Neutrophil (primary cell): ENCODE measurements around the gene NAA35.
A peak's percentile ranks its signal among the peaks of the same experiment; 100 is the strongest.

Source experiments
- H3K27ac ChIP-seq: fragments of 200-600 bp; sonication (generic); 2 replicates; pipeline ENCODE4 v1.5.1; 2016; ENCODE audit warnings: mild to moderate bottlenecking, moderate library complexity
- H3K27me3 ChIP-seq: fragments of 200-600 bp; sonication (generic); 2 replicates; pipeline ENCODE4 v1.6.0; 2016; ENCODE audit warnings: mild to moderate bottlenecking
- H3K36me3 ChIP-seq: fragments of 200-600 bp; sonication (generic); 2 replicates; pipeline ENCODE4 v1.5.1; 2017
- H3K4me1 ChIP-seq, 2 experiments: fragments of 200-600 bp in 1 of 2; sonication (generic) in 1 of 2; 1 replicate in 1 of 2; 2 replicates in 1 of 2; pipeline versions ENCODE4 v1.5.1 to v1.6.1; 2013 to 2016; ENCODE audit warnings: low read depth in 1 of 2, low read length in 1 of 2, mild to moderate bottlenecking in 1 of 2, moderate library complexity in 1 of 2; ENCODE audit not compliant: control insufficient read depth in 1 of 2, insufficient read depth in 1 of 2
- H3K4me3 ChIP-seq, 2 experiments: fragments of 200-600 bp in 1 of 2; sonication (generic) in 1 of 2; 1 replicate in 1 of 2; 2 replicates in 1 of 2; pipeline ENCODE4 v1.5.1; 2013 to 2016; ENCODE audit warnings: low read depth in 1 of 2, low read length in 1 of 2, mild to moderate bottlenecking in 1 of 2, moderate library complexity in 1 of 2
- H3K9me3 ChIP-seq: fragments of 200-600 bp; sonication (generic); 2 replicates; pipeline ENCODE4 v1.5.1; 2016
- TF ChIP-seq, protein P1 (sequence below): fragments of 200-600 bp; sonication (generic); IDR thresholded peaks from 2 replicates; pipeline ENCODE4 v1.5.1; 2016; ENCODE audit warnings: antibody characterized with exemption

NAA35 gene

GRCh38 chr9:85940832-85941621 lies at the start of gene NAA35:
TSS of gene NAA35 (plus strand) at chr9:85941146. CDS start at chr9:85942160, 1,014 bp downstream.
- Histone ChIP-seq H3K27ac (peak within 1 kb of the TSS; percentile 85), H3K9me3 (no peaks in the 10 kb centered on the region), H3K27me3 (no peaks in the 10 kb centered on the region), H3K4me1 (peaks cover 17 to 19% of the 10 kb centered on the region in 2 experiments), H3K36me3 (peaks cover 11% of the 10 kb centered on the region), H3K4me3 (peak within 1 kb of the TSS; percentile 86 to 87)
- TF ChIP-seq, protein P1, sequence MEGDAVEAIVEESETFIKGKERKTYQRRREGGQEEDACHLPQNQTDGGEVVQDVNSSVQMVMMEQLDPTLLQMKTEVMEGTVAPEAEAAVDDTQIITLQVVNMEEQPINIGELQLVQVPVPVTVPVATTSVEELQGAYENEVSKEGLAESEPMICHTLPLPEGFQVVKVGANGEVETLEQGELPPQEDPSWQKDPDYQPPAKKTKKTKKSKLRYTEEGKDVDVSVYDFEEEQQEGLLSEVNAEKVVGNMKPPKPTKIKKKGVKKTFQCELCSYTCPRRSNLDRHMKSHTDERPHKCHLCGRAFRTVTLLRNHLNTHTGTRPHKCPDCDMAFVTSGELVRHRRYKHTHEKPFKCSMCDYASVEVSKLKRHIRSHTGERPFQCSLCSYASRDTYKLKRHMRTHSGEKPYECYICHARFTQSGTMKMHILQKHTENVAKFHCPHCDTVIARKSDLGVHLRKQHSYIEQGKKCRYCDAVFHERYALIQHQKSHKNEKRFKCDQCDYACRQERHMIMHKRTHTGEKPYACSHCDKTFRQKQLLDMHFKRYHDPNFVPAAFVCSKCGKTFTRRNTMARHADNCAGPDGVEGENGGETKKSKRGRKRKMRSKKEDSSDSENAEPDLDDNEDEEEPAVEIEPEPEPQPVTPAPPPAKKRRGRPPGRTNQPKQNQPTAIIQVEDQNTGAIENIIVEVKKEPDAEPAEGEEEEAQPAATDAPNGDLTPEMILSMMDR = no peak

GRCh38 chr9:85892401-85892800 lies 48.5 kb upstream of the NAA35 start:
- H3K36me3 ChIP-seq = no peaks in the 10 kb centered on the region
- no peaks in the 10 kb centered on the region for H3K27me3 ChIP-seq
- no peaks in the 10 kb centered on the region for H3K9me3 ChIP-seq
- TF ChIP-seq, protein P1 = no peak
- H3K4me3 ChIP-seq = no peak overlapping the region
- no peak overlapping the region for H3K27ac ChIP-seq
- H3K4me1 ChIP-seq = no peaks in the 10 kb centered on the region

DNA sequence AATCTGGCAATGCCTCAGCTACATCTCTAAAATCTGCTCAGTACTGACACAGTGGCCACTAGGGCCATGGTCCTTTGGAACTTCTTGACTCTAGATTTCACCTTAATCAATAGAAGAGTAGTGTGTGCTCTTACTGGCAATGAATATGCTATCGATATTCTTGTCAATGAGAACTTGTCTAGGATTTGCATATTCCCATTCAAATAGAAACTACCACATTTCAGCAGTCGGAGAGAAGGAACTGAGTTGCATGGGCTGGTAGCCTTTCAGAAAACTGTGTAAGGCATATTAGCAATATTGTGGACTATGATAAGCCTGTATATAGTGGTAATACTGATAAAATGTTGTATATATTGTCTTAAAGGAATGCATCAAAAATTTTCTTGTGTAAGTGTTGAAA lies 45.3 kb upstream of the NAA35 start:
- H3K27me3 ChIP-seq = no peaks in the 10 kb centered on the region
- H3K27ac ChIP-seq = no peak overlapping the region
- no peak overlapping the region for H3K4me3 ChIP-seq
- no peaks in the 10 kb centered on the region for H3K9me3 ChIP-seq
- H3K4me1 ChIP-seq = no peaks in the 10 kb centered on the region
- H3K36me3 ChIP-seq = no peaks in the 10 kb centered on the region
- TF ChIP-seq, protein P1 = no peak

GRCh38 chr9:85897848-85898247 lies 43.1 kb upstream of the NAA35 start:
- H3K9me3 ChIP-seq = no peaks in the 10 kb centered on the region
- no peaks in the 10 kb centered on the region for H3K4me1 ChIP-seq
- H3K27ac ChIP-seq = no peak overlapping the region
- TF ChIP-seq, protein P1 = no peak
- H3K27me3 ChIP-seq = no peaks in the 10 kb centered on the region
- no peaks in the 10 kb centered on the region for H3K36me3 ChIP-seq
- H3K4me3 ChIP-seq = no peak overlapping the region

DNA sequence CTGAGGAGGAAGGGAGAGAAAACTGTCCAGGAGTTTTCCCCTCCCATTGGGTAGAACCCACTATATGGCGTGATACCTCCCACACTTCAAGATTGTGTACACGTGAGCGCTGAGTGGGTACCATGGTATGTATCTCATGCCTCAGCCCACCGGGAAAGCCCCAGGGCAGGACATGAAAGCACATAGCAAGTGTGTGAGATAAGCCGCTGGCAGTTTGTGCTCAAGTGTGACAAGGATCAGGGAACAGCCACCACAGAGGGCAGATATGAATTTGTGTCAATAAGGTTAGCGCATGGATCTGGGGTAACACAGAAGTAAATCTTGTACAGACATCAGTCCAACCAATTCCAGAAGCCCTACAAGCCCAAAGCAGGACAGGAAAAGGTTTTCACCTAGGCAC lies 42.6 kb upstream of the NAA35 start:
- Histone ChIP-seq H3K27me3 (no peaks in the 10 kb centered on the region), H3K9me3 (no peaks in the 10 kb centered on the region), H3K36me3 (no peaks in the 10 kb centered on the region), H3K27ac (no peak overlapping the region), H3K4me1 (no peaks in the 10 kb centered on the region), H3K4me3 (no peak overlapping the region)
- TF ChIP-seq, protein P1 = no peak
